AG10803 (cell line): ENCODE results near the gene TSPAN11.

ENCODE experiments used
- DNase-seq: peaks from one replicate; pipeline ENCODE4 v3.0.0; 2010; ENCODE audit warnings: low read depth
- H3K4me3 ChIP-seq: 2 replicates; pipeline ENCODE4 v1.5.1; 2011; ENCODE audit warnings: mild to moderate bottlenecking, low read length, control low read depth
- CTCF ChIP-seq: conservative IDR thresholded peaks from 2 replicates; pipeline ENCODE4 v1.5.1; 2011; ENCODE audit warnings: mild to moderate bottlenecking, low read length, control low read depth, inconsistent platforms

Gene TSPAN11

DNA sequence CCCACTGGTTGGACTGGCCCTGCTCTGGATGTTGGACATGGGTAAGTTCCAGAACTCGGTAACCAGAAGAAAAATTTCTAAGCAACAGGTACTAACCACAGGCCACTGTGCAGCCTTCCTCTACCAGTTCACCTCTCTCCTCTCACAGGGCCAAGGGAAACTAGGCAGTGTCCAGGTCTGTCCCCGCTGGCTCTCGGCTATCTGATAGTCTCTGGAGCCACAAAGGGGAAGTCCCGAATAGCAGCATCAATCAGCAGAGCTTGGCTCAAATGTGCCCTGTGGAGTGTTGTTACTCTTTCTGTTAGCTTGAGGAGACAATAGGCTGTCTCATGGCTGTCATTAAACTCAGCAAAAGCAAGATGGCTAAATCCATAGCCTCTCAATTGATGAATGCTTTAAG, 73.2 kb downstream of the TSPAN11 start:
- no peak overlapping the region for H3K4me3 ChIP-seq
- DNase-seq: no peak
- no peak for TF ChIP-seq CTCF

GRCh38 chr12:31000751-31001150, 74.2 kb downstream of the TSPAN11 start:
- peak; percentile 61 for DNase-seq
- H3K4me3 ChIP-seq: no peak overlapping the region
- no peak for TF ChIP-seq CTCF

DNA sequence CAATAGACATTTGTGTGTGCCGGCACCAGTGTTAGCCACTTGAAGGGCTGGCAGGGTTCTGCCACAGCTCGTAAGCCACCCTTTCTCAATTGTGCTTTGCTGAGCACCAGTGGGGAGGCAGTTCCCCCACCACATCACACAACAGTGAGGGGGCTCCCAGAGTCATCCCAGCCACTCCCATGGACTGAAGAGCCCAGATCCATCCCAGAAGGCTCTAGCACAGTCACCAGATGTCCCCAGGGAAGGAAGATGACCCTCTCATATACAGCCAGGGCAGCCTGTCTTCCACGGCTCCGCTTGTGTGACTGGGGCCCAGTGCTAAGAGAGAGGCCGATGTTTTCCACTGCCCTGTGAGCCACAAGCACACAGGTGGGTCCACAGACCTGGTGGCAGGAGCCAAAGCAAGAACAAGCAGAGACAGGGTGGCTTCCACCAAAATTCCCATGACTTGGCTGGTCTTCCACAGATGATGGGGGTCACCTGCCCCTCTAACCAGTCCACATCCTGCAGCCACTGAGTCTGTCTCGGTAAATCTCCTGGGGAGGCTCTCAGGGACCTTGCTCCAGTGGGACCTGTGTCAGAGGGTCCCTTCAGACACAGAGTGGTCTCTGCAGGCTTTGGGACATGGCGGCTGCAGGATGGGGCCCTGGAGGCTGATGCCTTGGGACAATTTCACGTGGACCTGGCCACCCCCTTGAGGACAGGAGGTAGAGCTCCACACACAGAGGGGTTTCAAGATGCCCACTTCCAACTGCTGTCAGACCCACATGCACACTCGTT, 75.2 kb downstream of the TSPAN11 start:
- no peak overlapping the region for H3K4me3 ChIP-seq
- DNase-seq: no peak
- TF ChIP-seq CTCF: no peak

- no peak overlapping the region for H3K4me3 ChIP-seq
- TF ChIP-seq CTCF: no peak
- DNase-seq: no peak
These were observed 75.8 kb downstream of the TSPAN11 start for GRCh38 chr12:31002361-31002725.

DNA sequence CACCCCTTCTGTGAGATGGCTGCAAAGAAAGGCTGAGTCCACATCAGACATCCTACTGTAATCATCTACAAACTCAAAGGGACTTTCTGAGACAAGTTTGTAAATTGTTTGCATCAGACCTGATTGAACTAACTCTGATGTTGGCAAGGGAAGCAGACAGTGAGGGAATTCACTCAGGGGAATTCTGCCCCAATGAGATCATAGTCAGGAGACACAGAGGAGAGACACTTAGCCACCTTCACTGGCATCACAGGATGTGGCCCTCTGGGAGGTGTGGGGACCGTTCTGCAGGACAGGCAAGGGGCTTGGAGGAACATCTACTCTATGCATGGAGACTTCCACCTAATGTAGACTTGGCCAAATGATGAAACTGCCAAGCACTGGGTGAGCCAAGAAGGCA, 76.5 kb downstream of the TSPAN11 start:
- DNase-seq: peak; percentile 42
- no peak for TF ChIP-seq CTCF
- no peak overlapping the region for H3K4me3 ChIP-seq

GRCh38 chr12:31003861-31004640, 77.5 kb downstream of the TSPAN11 start:
- TF ChIP-seq CTCF: no peak
- DNase-seq: no peak
- H3K4me3 ChIP-seq: no peak overlapping the region

- H3K4me3 ChIP-seq: no peak overlapping the region
- TF ChIP-seq CTCF: no peak
- no peak for DNase-seq
These were observed 78.1 kb downstream of the TSPAN11 start for GRCh38 chr12:31004666-31005065.
